ENCODE results near the gene TTC28. TPM values are rescaled to one million over a fixed set of nuclear protein-coding genes. Genes with fewer than 3 reads are reported as not detected.

The TTC28 gene
- total RNA-seq, 6 experiments from 2014 or later: 10.8 to 18.9 (median 13.6) TPM

- no peaks in the 10 kb centered on the region for H3K36me3 Mint-ChIP-seq (ENCODE audit: low read depth)
- H3K27me3 Mint-ChIP-seq (ENCODE audit: insufficient read depth): no peaks in the 10 kb centered on the region; the same call in 1 of the 2 replicates
- H3K27ac Mint-ChIP-seq: no peak overlapping the region
- no peak for TF ChIP-seq CTCF (IDR thresholded peaks at IDR 0.05)
- peaks cover 16% of the 10 kb centered on the region; the same call in 1 of the 2 replicates for H3K4me1 Mint-ChIP-seq (ENCODE audit: low read depth)
- DNase-seq: no peak
- H3K4me3 Mint-ChIP-seq: no peak overlapping the region
- H3K9me3 Mint-ChIP-seq: no peaks in the 10 kb centered on the region
Measured at GRCh38 chr22:28179392-28179791, 500.2 kb downstream of the TTC28 start.

GRCh38 chr22:28175730-28176492 is 503.7 kb downstream of the TTC28 start:
- H3K9me3 Mint-ChIP-seq: no peaks in the 10 kb centered on the region
- DNase-seq: no peak
- TF ChIP-seq CTCF (IDR thresholded peaks at IDR 0.05): no peak
- H3K27me3 Mint-ChIP-seq (ENCODE audit: insufficient read depth): no peaks in the 10 kb centered on the region
- no peak overlapping the region for H3K27ac Mint-ChIP-seq
- no peak overlapping the region for H3K4me3 Mint-ChIP-seq
- no peaks in the 10 kb centered on the region for H3K36me3 Mint-ChIP-seq (ENCODE audit: low read depth)
- peaks cover 22% of the 10 kb centered on the region for H3K4me1 Mint-ChIP-seq (ENCODE audit: low read depth)

GRCh38 chr22:28174509-28174908 is 505.1 kb downstream of the TTC28 start:
- DNase-seq: no peak
- no peak overlapping the region for H3K4me3 Mint-ChIP-seq
- no peak for TF ChIP-seq CTCF (IDR thresholded peaks at IDR 0.05)
- no peaks in the 10 kb centered on the region for H3K27me3 Mint-ChIP-seq (ENCODE audit: insufficient read depth)
- no peaks in the 10 kb centered on the region for H3K36me3 Mint-ChIP-seq (ENCODE audit: low read depth)
- peaks cover 16% of the 10 kb centered on the region for H3K4me1 Mint-ChIP-seq (ENCODE audit: low read depth)
- H3K9me3 Mint-ChIP-seq: no peaks in the 10 kb centered on the region
- H3K27ac Mint-ChIP-seq: no peak overlapping the region

GRCh38 chr22:28172892-28173670 is 506.6 kb downstream of the TTC28 start:
- Mint-ChIP-seq H3K4me3 (no peak overlapping the region; the same call in 1 of the 2 replicates), H3K4me1 (ENCODE audit: low read depth) (peaks cover 16% of the 10 kb centered on the region), H3K27me3 (ENCODE audit: insufficient read depth) (no peaks in the 10 kb centered on the region), H3K9me3 (peaks cover under 1% of the 10 kb centered on the region), H3K27ac (peak overlapping the region; percentile 29; the same call in 1 of the 2 replicates), H3K36me3 (ENCODE audit: low read depth) (peaks cover 1% of the 10 kb centered on the region; the same call in 1 of the 2 replicates)
- TF ChIP-seq CTCF (IDR thresholded peaks at IDR 0.05): no peak
- peak; percentile 57 for DNase-seq

GRCh38 chr22:28171712-28172111 is 507.9 kb downstream of the TTC28 start:
- TF ChIP-seq CTCF (IDR thresholded peaks at IDR 0.05): no peak
- no peak for DNase-seq
- H3K27ac Mint-ChIP-seq: no peak overlapping the region

More at GRCh38 chr22:28171712-28172111, 507.9 kb downstream of the TTC28 start:
- Mint-ChIP-seq H3K36me3 (ENCODE audit: low read depth) (peaks cover 8% of the 10 kb centered on the region; the same call in 1 of the 2 replicates), H3K9me3 (peaks cover 4% of the 10 kb centered on the region), H3K4me3 (no peak overlapping the region), H3K27me3 (ENCODE audit: insufficient read depth) (no peaks in the 10 kb centered on the region), H3K4me1 (ENCODE audit: low read depth) (peaks cover 16% of the 10 kb centered on the region)
